Measurements from ENCODE around the gene LINGO1. TPM values are rescaled to one million over a fixed set of nuclear protein-coding genes. Genes with fewer than 3 reads are reported as not detected.

Gene LINGO1
- total and polyA plus RNA-seq, 2 of the 8 experiments (the other 6 are each of a cell fraction or from before 2014, with no cell fraction given) = 57.1 to 114 TPM

- TF ChIP-seq CHD7 (IDR thresholded peaks at IDR 0.05; ENCODE audit: insufficient replicate concordance, low read length) (no peak), CTCF (IDR thresholded peaks at IDR 0.05; ENCODE audit: control extremely low read depth in 1 of 3, insufficient read depth in 1 of 3, low read depth in 1 of 3, low read length in 3 of 3) (peak; percentile 79 to 88 (median 81)), RAD21 (IDR thresholded peaks at IDR 0.05 in 1 of 2, conservative IDR thresholded peaks at IDR 0.05 in 1 of 2; ENCODE audit: low read depth in 2 of 2, low read length in 2 of 2) (peak; percentile 60 to 64), SUZ12 (IDR thresholded peaks at IDR 0.05; ENCODE audit: low read length) (no peak), SRF (IDR thresholded peaks at IDR 0.05; ENCODE audit: low read depth, low read length) (no peak)
These were observed 22.3 kb upstream of the LINGO1 start (continued) for GRCh38 chr15:77654975-77655374.

Measured in H1 (cell line).